ENCODE results near the gene TMX3.

TMX3 gene

DNA sequence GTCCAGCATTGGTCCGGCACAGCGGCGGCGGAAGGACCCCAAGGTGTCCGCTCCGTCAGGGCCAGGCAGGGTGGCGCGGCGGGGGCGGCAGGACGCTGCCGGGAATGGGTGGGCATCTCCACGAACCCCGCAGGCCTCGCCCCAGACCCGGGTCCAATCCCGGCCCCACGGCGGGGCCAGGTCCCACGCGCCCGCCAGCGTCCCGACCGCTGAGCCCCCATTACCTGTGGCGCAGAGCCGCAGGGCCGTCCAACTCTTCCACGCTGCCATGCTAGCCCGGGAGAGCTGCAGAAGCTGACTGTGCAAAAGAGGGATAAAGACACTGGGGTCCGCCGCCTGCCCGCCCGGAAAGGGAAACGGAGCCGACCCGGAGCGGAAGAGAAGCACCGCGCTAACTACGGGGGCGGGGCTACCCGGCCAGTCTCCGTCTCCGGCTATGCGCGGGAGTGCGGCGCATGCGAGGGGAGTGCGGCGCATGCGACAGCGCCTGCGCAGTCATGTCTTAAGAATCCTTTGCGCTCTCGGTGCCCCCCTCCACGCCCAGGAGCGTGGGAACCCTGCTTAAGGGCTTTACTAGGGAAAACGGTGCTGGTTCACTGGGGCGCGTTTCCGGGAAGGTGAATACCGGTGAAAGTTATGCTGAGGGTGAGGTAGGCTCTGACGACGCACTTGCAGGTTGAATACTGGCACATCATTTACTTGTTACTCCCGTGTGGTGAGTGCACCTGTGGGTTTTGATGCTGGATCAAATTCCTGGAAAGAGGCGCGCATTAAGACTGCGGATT is at the start of gene TMX3:
TSS of gene TMX3 (minus strand) at position 397 of the 785 bp plus-strand sequence. CDS start at position 270, 127 bp downstream.
- DNase-seq (ENCODE audit: low read depth), result peak; percentile 92

GRCh38 chr18:68764016-68764415 is 49.1 kb upstream of the TMX3 start:
- DNase-seq (ENCODE audit: low read depth), result peak; percentile 47

DNA sequence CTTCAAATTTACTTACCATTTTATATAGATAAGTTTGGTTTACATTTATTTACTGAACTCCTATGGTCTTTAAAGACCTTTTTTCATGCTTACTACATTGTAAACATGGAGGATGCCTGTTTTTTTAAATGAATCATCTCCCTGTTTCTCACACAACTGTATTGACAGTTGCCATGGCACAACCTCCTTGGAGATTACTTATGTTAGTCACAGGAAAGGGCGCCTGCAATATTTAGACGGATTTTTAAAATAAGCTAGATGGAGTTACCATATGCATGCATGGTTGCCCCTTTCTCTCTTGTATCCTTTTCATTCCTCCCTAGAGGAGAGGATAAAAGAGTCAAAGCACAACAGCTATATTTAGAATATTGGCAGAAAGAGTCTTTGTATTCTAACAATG is 48.2 kb upstream of the TMX3 start:
- peak; percentile 84 for DNase-seq (ENCODE audit: low read depth)

- no peak for DNase-seq (ENCODE audit: low read depth)
Observed at GRCh38 chr18:68759308-68759707, 44.4 kb upstream of the TMX3 start.

- no peak for DNase-seq (ENCODE audit: low read depth)
Observed at GRCh38 chr18:68757126-68757525, 42.2 kb upstream of the TMX3 start.

- DNase-seq (ENCODE audit: low read depth), result no peak
Observed at GRCh38 chr18:68742206-68742605, 27.3 kb upstream of the TMX3 start.

GRCh38 chr18:68740966-68741365 is 26.1 kb upstream of the TMX3 start:
- DNase-seq (ENCODE audit: low read depth), result no peak

GRCh38 chr18:68739462-68739861 is 24.6 kb upstream of the TMX3 start:
- no peak for DNase-seq (ENCODE audit: low read depth)

DNA sequence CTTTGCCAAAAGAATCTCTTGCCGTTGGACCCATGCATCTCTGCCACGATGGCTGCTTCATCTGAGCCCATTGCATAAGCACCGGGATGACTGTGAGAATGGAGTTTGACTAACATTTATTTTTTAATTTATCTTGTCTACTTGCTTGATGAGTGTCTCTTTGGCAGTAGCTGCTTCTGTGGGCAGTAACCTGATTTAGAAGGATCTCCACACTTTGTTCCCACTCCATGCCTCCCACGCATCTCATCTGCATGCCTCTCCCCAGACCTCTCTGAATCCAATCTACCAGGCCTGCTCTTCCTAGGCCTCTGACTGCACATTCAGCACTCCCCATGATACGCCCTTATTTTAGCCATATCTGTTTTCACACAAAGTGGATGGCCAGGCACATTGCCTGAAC is 23.7 kb upstream of the TMX3 start:
- no peak for DNase-seq (ENCODE audit: low read depth)

GRCh38 chr18:68735483-68736343 is 20.8 kb upstream of the TMX3 start:
- DNase-seq (ENCODE audit: low read depth), result peak; percentile 81

DNA sequence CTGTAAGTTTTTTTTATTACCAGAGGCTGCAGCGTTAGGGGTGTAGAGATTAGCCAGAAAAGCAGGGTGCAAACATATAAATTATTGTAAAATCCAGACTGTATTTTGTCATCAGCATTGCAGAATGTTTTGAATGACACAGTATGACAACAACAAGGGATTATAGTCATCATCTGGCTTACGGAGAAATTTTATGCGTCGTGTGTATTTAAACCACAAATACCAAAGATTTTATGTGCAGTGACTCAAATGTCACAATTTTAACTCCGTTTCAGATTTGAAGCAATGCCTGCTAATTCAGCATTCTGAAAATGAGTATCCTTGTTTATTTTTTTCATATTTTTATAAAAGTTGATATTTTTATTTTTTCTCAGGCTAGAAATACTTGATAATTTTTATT is 19.4 kb upstream of the TMX3 start:
- peak; percentile 49 for DNase-seq (ENCODE audit: low read depth)

- DNase-seq (ENCODE audit: low read depth), result peak; percentile 22
Observed at GRCh38 chr18:68733707-68734106, 18.8 kb upstream of the TMX3 start.

DNA sequence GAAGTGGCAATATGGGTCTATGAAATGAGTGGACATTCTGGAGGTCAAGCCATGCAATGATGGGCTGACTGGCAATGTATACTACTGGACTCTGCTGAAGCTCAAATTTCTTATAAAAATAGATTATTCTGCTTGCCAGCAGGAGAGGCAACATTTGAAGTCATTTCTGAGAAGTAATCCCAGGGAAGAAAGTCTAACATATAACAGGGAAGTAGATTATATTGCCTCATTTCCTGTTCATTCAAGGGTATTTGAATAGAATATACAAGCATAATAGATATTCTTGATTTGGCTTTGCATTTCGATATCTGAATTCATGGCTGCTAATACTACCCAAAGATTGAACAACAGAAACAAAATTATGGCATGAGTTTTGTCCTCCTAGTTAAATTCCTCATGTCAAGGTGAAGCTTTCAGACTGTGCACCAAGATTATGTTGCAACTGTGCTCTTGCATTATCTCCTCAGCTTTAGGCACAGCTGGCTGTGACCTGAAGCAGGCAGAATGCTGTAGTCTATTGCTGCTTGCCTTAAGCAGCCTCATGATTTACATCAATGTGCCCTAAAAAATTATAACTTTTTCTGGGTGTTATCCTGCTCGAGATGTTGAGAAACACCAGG is 13.3 kb upstream of the TMX3 start:
- DNase-seq (ENCODE audit: low read depth), result no peak

- DNase-seq (ENCODE audit: low read depth), result no peak
Observed at GRCh38 chr18:68727506-68727905, 12.6 kb upstream of the TMX3 start.

GRCh38 chr18:68725346-68725745 is 10.4 kb upstream of the TMX3 start:
- peak; percentile 28 for DNase-seq (ENCODE audit: low read depth)

DNA sequence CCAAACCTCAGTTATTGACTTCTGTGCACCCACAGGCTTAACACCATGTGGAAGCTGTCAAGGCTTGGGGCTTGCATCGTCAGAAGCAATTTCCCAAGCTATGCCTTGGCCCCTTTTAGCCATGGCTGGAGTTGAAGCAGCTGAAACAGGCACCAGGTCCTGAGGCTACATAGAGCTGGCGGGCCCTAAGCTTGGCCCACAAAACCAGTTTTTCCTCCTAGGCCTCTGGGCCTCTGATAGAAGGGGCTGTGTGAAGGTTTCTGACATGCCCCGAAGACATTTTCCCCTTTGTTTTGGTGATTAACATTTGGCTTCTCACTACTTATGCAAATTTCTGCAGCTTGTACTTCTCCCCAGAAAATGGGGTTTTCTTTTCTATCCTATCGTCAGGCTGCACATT is 9.1 kb upstream of the TMX3 start:
- DNase-seq (ENCODE audit: low read depth), result no peak

DNA sequence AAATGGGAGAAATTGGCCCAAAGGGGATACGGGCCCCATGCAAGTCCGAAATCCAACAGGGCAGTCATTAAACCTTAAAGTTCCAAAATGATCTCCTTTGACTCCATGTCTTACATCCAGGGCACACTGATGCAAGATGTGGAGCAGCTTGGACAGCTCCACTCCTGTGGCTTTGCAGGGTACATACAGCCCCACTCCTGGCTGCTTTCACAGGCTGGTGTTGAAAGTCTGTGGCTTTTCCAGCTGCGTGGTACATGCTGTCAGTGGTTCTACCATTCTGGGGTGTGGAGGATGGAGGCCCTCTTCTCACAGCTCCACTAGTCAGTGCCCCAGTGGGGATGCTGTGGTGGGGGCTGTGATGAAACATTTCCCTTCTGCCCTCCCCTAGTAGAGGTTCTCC is 8.6 kb upstream of the TMX3 start:
- DNase-seq (ENCODE audit: low read depth), result no peak

DNA sequence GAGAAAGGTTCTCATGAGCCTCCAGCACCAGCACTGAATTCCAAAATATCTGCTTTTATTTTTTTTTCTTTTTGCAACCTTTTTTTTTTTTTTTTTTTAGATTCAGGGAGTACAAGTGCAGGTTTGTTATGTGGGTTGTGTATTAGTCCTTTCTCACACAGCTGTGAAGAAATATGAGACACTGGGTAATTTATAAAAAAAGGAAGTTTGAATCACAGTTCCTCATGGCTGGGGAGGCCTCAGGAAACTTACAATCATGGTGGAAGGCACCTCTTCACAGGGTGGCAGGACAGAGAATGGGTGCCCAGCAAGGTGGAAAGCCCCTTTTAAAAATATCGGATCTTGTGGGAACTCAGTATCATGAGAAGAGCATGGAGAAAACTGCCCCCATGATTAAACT is 7.9 kb upstream of the TMX3 start:
- no peak for DNase-seq (ENCODE audit: low read depth)

- DNase-seq (ENCODE audit: low read depth), result peak; percentile 72
Observed at GRCh38 chr18:68721681-68722583, 7.0 kb upstream of the TMX3 start.

DNA sequence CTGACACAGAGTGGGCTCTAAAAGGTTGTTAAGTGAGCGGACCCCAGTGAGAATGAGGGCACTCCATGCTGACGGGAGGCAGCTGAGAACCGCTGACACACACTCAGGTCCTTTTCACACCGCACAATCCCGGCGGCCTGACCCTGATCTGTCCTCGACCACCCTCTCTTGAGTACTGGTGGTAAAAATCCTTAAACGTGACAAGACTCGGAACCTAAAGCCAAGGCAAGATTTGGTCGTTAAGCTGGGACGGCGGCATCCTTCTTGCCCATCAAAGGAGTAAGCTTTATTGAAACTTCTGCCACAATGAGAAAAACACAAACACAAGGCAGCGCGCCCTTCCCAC is 569 bp downstream of the TMX3 start:
- peak; percentile 14 for DNase-seq (ENCODE audit: low read depth)

GRCh38 chr18:68713796-68714195 is 1.1 kb downstream of the TMX3 start:
- peak; percentile 31 for DNase-seq (ENCODE audit: low read depth)

DNA sequence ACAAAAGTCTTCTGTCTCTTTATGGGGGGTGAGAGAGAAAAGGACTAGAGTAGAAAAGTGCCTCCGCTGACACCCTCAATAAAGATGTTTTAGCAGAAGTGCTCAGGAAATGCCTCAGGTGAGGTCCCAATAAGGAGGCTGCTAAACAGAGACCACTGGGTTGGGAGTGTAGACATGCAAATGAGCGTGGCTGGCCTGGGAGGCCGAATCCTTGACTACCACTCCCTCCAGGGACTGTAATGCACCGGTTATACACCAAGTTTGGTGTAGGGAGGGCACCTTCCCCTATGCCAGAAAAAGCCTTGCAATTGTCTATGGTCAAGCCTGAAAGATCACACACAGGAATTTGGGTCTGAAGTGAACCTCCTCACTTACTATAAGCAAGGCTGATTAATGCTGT is 1.8 kb downstream of the TMX3 start:
- no peak for DNase-seq (ENCODE audit: low read depth)
